SK-N-SH treated with all-trans-retinoic acid at 6 μM for 48 hours (cell line): ENCODE measurements around the gene TTC28.

Experiments used
- CREB5 ChIP-seq: fragments of 250-450 bp; sonication (Bioruptor Pico); IDR thresholded peaks from 2 replicates; pipeline ENCODE4 v1.5.1; 2020; ENCODE audit warnings: low read depth, mild to moderate bottlenecking, moderate library complexity
- GLIS3 ChIP-seq: fragments of 250-450 bp; sonication (Bioruptor Pico); IDR thresholded peaks from 2 replicates; pipeline ENCODE4 v1.5.0; 2020; ENCODE audit warnings: mild to moderate bottlenecking, moderate library complexity
- ISL1 ChIP-seq: fragments of 250-450 bp; sonication (Bioruptor Pico); IDR thresholded peaks from 2 replicates; pipeline ENCODE4 v2.1.2; 2022; ENCODE audit warnings: mild to moderate bottlenecking, moderate library complexity
- OSR1 ChIP-seq: fragments of 250-450 bp; sonication (Bioruptor Pico); IDR thresholded peaks from 2 replicates; pipeline ENCODE4 v1.8.0; 2022; ENCODE audit warnings: moderate library complexity, mild to moderate bottlenecking, inconsistent platforms
- PATZ1 ChIP-seq: fragments of 250-450 bp; sonication (Bioruptor Pico); IDR thresholded peaks from 2 replicates; pipeline ENCODE4 v1.8.0; 2020; ENCODE audit warnings: mild to moderate bottlenecking, moderate library complexity, borderline replicate concordance
- SNAI2 ChIP-seq: fragments of 250-450 bp; sonication (Bioruptor Pico); IDR thresholded peaks from 2 replicates; pipeline ENCODE4 v1.5.0; 2020; ENCODE audit warnings: mild to moderate bottlenecking, moderate library complexity
- TCF4 ChIP-seq: fragments of 250-450 bp; sonication (Bioruptor Pico); IDR thresholded peaks from 2 replicates; pipeline ENCODE4 v1.8.0; 2021; ENCODE audit warnings: mild to moderate bottlenecking, moderate library complexity, borderline replicate concordance
- TSHZ2 ChIP-seq: fragments of 250-450 bp; sonication (Bioruptor Pico); IDR thresholded peaks from 2 replicates; pipeline ENCODE4 v1.5.0; 2020; ENCODE audit warnings: mild to moderate bottlenecking, moderate library complexity
- ZC3H10 ChIP-seq: fragments of 250-450 bp; sonication (Bioruptor Pico); IDR thresholded peaks from 2 replicates; pipeline ENCODE4 v1.5.1; 2021; ENCODE audit warnings: mild to moderate bottlenecking, moderate library complexity
- ZFP30 ChIP-seq: fragments of 450-650 bp; formaldehyde crosslinking; IDR thresholded peaks from 2 replicates; pipeline ENCODE4 v1.5.0; 2022; ENCODE audit warnings: mild to moderate bottlenecking, moderate library complexity
- ZNF70 ChIP-seq: fragments of 450-650 bp; formaldehyde crosslinking; IDR thresholded peaks from 2 replicates; pipeline ENCODE4 v1.5.0; 2020; ENCODE audit warnings: mild to moderate bottlenecking, moderate library complexity
- ZNF8 ChIP-seq: fragments of 450-650 bp; formaldehyde crosslinking; IDR thresholded peaks from 2 replicates; pipeline ENCODE4 v1.5.0; 2020; ENCODE audit warnings: mild to moderate bottlenecking, moderate library complexity

- TF ChIP-seq ZFP30 (CRISPR knock-in tag) (no peak), CREB5 (CRISPR knock-in tag) (no peak), TSHZ2 (CRISPR knock-in tag) (no peak), ZC3H10 (CRISPR knock-in tag) (no peak), ZNF8 (CRISPR knock-in tag) (no peak), TCF4 (no peak), PATZ1 (CRISPR knock-in tag) (no peak), ZNF70 (CRISPR knock-in tag) (no peak), SNAI2 (CRISPR knock-in tag) (no peak), OSR1 (CRISPR knock-in tag) (no peak), GLIS3 (no peak), ISL1 (CRISPR knock-in tag) (no peak)
Observed at GRCh38 chr22:28102151-28102812, 577.4 kb downstream of the TTC28 start.
